Amygdala (tissue), 56 donors: ENCODE results near the gene OR8B3.
A peak's percentile ranks its signal among the peaks of the same experiment; 100 is the strongest.
"Not testable (repeated sequence)": the region's sequence is repeated elsewhere in the genome, so short reads cannot be mapped to it uniquely, and the experiment has no call there.

Experiments used
- DNase-seq, 56 donors: peaks; one replicate each; lab custom pipeline; 2025; lab: John Stamatoyannopoulos, UW

OR8B3 gene, protein sequence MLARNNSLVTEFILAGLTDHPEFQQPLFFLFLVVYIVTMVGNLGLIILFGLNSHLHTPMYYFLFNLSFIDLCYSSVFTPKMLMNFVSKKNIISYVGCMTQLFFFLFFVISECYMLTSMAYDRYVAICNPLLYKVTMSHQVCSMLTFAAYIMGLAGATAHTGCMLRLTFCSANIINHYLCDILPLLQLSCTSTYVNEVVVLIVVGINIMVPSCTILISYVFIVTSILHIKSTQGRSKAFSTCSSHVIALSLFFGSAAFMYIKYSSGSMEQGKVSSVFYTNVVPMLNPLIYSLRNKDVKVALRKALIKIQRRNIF

DNA sequence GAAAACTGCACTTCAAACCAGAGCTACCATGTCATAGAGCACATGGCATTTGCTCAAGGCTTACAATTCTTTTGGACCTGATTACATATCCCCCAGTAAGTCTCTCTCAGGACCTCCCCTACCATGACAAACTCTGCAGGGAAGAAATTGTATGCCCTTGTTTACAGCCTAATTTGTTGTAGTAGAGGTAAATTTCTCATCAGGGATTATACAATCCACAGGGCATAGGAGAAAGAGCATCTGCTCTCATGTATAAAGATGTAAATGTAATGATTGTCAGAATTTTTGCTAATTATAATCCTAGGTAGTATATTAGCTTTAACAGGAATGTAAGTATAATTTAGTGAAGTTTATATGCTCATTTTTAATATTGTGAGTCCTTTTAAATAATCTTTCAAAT, at the start of gene OR8B3:
TSS of gene OR8B3 (minus strand) at position 101 of the 400 bp plus-strand sequence. CDS start 1,673 bp downstream, outside the sequence.
- no peak for DNase-seq

DNA sequence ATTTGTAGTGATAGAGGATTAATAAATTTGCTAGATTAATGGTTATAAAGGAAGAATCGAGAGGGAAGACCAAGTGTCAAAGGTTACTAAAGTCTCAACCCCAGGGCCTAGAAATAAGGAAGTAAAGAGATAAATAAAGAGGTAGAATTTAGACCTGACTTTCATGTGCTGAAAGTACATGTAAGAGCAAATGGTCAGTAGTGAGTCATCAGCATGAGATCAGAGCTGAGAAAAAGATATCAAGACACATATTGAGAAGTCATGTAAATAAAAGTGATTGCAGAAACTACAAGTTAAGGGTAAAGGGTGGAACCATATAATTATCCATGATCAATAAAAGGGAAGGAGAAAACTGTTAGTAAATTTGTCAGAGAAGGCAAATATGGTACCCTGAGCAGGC, 48.1 kb upstream of the OR8B3 start:
- no peak for DNase-seq

DNA sequence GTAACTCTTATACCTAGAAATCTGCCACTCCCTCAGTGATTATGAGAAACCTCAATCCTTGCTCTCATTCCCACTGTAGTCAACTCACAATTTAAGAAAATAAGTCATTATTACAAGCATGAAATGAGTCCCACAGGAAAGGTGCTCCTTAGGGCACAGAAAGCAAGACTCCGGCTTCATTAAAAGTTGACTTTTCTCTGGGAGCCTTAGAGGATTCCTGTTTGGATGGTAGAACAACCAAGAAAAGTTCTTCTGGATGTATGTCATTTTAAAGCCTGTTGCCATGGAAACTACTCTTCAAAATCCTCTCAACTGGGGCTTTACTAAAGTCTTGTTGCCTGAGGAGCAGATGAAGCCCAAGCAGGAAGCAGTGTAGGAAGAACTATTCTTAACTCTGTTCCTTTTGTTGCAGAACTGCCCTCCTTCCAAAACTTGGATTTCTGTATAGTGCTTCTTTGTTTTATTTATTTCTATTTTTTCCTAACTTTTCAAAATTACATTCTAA, 46.9 kb upstream of the OR8B3 start, which contains the start of gene OR8B8:
TSS of gene OR8B8 (minus strand) at position 51 of the 505 bp plus-strand sequence. CDS start 4,611 bp downstream, outside the sequence.
- no peak for DNase-seq

DNA sequence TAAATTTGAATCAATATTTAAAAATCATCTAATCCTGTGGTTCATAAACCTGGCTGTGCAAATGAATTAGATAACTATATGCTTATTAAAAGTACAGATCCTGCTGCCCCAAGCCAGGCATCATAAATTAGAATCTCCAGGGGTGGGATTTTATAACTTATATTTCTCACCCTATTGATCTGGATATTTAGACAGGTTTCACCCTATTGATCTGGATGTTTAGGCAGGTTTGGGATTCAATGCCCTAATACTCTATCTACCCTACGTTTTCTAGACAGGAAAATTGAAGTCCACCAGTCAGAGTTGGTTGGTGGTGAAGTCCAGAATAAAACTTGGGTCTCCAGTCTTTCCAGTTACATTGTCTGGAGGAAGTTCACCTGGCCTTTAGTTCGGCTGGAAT, 44.0 kb upstream of the OR8B3 start:
- no peak for DNase-seq

DNA sequence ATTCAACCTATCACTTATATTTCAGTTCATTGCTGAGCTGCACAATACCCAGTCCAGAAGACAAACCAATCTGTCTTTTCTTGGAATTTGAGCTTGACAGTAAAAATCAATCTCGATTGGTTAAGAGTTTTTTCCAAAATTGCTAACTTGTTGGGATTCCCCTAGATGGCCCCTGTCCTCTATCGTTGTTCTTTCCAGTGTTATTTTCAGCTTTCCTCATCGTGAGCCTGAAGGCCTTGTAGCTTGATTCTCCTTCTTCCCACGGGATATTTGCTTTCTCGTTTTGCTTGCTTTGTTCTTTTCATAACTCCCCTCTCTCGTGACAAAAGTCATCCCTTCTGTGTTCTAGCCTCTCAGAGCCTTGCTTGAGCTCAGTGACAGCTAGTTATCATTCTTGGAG, 43.6 kb upstream of the OR8B3 start:
- no peak for DNase-seq

DNA sequence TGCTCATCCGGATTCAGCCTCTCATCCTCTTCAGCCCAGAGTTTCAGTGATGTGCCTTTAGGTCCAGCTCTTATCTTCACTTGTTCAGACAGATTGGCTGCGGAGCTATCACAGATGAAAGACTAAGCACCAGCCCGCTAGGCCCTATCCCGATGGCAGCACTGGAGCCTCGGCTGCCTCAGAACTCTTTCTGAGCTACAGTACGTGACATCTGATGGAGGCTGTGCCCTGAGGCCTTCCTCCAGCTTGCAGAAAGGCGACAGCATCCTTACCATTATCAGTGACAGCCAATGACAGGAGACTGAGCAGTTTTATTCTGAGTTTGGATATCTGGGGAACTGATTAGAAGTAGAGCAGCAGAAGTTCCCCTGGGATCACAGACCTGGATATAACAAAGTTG, 42.7 kb upstream of the OR8B3 start:
- DNase-seq: no peak

DNA sequence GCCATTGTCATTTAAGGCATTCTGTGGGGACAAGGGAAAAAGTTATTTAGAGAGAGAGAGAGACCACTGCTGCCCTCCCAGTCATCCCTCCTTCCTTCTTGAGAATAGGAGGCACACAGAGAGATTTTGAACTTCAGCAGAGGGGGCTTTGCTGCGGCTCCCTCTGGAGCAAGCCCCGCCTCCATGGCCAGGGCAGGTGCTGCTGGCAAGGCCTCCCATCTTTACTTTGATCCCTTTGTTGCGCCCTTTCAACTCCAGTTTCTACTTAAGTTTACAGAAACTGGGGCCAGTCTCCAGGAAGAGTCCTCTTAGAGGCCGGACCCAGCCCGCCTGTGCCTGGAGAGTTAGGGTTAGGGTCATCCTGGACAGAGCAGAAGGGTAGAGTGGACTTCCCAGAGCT, 42.3 kb upstream of the OR8B3 start:
- DNase-seq: no peak

DNA sequence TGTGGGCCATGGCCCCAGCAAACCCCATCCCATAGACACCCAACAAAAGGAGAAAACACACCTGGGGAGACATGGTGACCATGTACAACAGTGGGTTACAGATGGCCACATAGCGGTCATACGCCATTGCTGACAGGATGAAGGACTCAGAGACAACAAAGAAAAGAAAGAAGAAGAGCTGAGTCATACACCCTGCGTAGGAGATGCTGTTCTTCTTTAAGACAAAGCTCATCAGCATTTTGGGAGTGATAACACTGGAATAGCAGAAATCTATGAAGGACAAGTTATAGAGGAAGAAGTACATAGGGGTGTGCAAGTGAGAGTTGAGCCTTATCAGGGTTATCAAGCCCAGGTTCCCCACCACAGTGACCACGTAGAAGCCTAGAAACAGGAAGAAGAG, 41.8 kb upstream of the OR8B3 start:
- no peak for DNase-seq

DNA sequence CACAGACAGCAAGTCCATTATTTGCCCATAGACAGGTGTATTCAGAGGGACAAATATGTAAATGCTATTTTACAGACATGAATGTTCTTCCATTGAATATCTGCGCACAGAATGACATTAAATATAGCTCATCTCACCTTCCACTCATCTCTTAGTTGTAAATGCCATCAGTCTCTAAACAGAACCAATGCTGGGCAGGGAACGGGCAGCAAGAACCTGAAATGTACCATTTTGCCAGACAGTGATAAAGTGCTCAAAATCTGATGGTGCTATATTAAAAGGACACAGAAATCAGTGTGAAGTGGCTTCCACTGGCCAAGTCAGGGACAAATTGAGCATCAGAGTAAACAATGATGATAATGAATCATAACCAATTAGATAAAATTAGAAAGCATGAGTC, 35.9 kb upstream of the OR8B3 start:
- no peak for DNase-seq

DNA sequence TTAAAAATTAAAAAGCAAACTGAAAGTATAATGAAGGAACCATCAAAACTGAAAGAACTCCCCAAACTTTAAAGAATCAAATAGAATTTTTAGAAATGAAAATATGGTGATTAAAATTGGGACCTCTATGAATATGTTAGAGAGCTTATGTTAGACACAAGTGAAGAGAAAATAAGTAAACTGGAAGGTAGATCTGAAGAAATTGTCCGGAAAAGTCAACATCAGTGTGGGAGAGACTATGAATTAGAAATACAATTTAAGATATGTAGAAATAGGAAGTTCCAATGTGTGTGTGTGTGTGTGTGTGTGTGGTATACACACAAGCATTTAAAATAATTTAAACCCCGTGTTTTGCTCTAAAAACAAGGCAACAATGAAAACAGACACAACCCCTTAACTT, 30.8 kb upstream of the OR8B3 start:
- no peak for DNase-seq

DNA sequence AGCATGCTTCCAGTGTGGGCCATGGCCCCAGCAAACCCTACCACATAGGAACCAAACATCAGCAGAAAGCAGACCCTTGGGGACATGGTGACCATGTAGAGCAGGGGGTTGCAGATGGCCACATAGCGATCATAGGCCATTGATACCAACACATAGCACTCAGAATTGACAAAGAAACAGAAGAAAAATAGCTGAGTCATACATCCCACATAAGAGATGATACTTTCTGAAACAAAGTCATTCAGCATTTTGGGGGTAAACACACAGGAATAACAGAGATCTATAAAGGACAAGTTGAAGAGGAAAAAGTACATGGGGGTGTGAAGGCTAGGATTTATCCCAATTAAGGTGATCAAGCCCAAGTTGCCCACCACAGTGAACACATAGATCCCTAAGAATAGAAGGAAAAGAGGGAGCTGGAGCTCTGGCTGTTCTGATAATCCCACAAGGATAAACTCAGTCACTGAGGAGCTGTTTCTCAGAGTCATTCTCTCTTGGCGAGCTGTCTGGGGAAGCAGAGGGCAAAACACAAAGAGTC, 25.6 kb upstream of the OR8B3 start, which contains the start of gene OR8B4:
TSS of gene OR8B4 (minus strand) at position 488 of the 538 bp plus-strand sequence. CDS start at position 488, 0 bp downstream.
- DNase-seq: no peak

DNA sequence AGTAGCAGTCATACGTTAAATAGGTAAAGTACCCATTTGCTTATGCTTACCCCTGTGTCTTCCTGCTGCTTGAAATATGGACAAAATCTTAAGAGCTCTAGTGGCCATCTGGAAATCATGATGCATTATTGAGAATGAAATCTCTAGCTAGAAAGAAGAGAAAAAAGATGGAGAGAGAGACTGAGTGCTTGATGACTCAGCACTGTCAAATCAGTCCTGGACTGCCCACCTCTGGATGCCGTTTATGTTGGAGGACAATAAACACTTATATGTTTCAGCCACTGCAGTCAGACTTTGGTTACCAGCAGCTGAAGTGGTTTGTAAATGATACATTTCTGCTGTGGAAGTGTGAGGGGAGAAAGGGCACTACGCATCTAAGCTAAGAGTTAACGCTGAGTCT, 22.2 kb upstream of the OR8B3 start:
- DNase-seq: no peak

DNA sequence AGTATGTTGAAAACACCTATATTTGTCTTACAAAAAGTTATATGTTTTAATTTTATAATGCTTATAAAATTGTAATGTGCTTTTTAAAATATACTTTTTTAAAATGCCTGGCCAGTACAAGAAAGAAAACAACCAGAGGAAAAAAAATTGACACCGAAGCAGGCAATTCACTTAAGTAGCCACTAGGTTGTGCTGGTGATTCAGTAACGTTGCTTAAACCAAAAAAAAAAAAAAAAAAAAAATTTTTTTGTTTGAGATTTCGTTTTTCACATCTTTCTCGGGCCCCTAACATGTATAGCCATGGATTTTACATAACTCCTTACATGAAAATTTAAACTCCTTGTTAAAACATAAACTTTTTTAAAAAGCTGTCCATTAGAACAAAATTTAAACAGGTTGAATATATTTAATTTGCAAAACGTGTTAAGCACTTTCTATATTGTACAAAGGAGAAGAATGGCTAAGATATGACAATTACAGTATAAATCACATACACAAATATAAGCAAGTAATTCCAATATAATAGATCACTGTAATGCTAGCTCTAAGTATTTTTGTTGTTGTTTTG, 16.6 kb upstream of the OR8B3 start:
- no peak for DNase-seq

DNA sequence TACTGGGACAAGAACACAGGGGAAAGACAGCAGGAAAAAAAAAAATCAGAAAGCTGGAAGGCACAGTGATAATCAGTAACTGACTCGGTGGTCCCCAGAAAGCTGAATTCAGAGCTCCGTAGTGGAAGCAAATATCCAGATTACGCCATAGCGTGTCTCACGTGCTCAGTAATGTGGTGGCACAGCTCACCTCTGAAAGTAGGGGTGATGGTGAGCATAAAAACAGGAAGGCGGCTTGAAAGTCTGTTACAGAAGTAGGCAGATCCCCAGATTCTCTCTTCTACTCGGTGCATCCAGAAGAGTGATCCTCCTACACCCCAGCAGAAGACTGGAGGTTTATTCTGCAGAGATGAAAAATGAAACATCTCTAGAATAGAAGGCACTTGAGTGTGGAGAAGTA, 11.1 kb upstream of the OR8B3 start:
- no peak for DNase-seq

DNA sequence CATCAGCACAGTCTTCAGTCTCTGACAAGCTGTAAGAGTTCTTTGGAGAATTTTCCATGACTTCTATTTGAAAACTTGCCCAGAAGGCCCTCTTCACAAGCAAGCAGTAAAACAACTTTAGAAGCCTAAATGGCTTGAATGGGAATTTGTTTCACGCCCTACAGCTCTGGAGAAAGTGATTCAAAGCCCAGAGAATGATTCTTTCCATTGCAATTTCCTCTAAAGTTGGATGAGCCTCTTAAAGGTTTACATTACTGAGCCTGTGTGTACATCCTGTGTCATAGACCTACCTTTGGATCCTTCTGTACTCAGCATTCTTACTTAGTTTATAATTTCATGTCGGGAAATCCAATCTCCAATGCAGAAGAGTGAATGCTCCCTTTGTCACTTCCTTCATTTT, 6.8 kb upstream of the OR8B3 start:
- DNase-seq: no peak

DNA sequence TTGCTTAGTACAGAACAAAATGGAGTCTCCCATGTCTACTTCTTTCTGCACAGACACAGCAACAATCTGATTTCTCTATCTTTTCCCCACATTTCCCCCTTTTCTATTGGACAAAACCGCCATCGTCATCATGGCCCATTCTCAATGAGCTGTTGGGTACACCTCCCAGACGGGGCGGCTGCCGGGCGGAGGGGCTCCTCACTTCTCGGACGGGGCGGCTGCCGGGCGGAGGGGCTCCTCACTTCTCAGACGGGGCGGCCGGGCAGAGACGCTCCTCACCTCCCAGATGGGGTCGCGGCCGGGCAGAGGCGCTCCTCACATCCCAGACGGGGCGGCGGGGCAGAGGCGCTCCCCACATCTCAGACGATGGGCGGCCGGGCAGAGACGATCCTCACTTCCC, 4.4 kb upstream of the OR8B3 start:
- DNase-seq: not testable (repeated sequence)

DNA sequence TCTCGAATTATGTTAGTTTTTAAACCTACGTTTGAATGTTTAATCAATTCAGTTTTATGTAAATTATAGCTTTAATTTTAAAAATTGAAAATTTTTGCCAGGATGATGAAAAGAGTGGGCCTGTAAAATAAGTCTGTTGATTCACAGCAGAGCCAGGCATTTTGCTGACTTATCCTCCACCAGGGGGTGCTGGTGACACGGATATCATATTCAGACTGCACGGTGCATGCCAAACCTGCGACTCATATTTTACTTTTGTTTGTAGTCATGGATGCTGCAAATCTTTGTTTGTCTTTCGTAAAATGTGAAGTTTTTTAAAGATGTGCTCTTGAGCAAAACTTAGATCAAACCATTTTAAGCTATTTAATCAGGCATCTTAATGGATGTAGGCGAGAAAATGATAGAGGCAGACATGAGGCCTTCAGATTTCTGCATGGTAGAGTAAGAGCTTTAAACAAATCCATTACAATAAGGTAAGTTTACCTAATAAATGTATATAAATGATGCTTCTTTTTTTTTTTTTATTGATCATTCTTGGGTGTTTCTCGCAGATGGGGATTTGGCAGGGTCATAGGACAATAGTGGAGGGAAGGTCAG, 3.6 kb upstream of the OR8B3 start:
- peak in 31 of 56 donors; percentile 0 to 69 (median 18) for DNase-seq

DNA sequence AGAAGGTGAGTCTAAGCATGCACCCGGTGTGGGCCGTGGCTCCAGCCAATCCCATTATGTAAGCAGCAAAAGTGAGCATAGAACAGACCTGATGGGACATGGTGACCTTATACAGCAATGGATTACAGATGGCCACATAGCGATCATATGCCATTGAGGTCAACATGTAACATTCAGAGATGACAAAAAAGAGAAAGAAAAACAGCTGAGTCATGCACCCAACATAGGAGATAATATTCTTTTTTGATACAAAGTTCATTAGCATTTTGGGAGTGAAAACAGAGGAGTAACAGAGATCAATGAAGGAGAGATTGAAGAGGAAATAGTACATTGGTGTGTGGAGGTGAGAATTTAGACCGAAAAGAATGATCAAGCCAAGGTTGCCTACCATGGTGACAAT, 2.0 kb downstream of the OR8B3 start:
- not testable (repeated sequence) for DNase-seq

DNA sequence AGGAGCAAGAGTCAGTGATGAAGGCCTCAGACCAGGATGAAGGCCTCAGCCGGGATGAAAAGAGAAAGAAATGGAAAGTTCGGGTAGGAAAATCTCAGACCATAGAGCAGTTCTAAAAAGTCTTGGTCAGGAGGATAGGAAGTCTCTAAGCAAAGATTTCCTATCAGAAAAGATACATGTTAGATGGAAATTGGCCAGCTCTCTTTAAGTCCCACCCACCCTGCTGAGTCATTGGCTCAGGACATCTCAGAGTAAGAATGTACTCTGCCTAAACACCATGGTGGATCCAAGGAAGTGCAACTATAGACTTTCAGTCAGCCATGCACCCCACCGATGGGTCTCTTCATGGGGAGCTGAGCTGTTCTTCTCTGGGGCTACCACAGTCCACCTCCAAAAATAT, 4.4 kb downstream of the OR8B3 start:
- DNase-seq: no peak

DNA sequence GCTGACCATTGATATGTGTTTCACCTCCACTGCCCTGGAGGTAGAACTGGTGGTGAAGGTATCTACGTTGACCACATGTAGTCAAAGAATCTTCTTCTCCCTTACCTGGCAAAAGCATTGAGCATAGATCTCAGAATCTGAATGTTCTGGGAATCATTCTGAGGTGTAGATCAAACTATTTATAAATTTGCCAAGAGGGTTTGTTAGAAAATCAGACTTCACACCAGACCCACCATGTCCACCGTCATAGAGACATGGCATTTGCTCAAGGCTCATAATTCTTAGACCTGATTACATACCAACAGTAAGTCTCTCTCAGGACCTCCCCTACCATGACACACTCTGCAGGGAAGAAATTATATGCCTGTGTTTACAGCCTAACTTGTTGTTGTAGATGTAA, 14.4 kb downstream of the OR8B3 start, which contains the start of gene OR8B2:
TSS of gene OR8B2 (minus strand) at position 101 of the 400 bp plus-strand sequence. CDS start 1,156 bp downstream, outside the sequence.
- no peak for DNase-seq

DNA sequence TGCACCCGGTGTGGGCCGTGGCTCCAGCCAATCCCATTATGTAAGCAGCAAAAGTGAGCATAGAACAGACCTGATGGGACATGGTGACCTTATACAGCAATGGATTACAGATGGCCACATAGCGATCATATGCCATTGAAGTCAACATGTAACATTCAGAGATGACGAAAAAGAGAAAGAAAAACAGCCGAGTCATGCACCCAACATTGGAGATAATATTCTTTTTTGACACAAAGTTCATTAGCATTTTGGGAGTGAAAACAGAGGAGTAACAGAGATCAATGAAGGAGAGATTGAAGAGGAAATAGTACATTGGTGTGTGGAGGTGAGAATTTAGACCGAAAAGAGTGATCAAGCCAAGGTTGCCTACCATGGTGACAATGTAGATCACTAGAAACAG, 16.0 kb downstream of the OR8B3 start:
- not testable (repeated sequence) for DNase-seq
